Esophagus squamous epithelium (tissue), 5 donors: ENCODE results near the gene LRP5. TPM values are rescaled to one million over a fixed set of nuclear protein-coding genes. Genes with fewer than 3 reads are reported as not detected.
A peak's percentile ranks its signal among the peaks of the same experiment; 100 is the strongest.

ENCODE experiments used
- DNase-seq: peaks from one replicate; lab custom pipeline; 2025; lab: John Stamatoyannopoulos, UW
- H3K27ac ChIP-seq, 4 donors: fragments of 200-600 bp; sonication (generic); one replicate each; pipeline ENCODE4 v1.5.1; 2016 to 2019; ENCODE audit warnings: mild to moderate bottlenecking in 1 of 4
- H3K27me3 ChIP-seq, 4 donors: fragments of 200-600 bp; sonication (generic); 1 replicate in 3 of 4; 2 replicates in 1 of 4; pipeline versions ENCODE4 v1.5.1 to v1.6.0; 2017 to 2021; ENCODE audit warnings: antibody characterized with exemption in 1 of 4
- H3K36me3 ChIP-seq, 3 donors: fragments of 200-600 bp; sonication (generic); one replicate each; pipeline ENCODE4 v1.5.1; 2016 to 2019
- H3K4me1 ChIP-seq, 3 donors: fragments of 200-600 bp; sonication (generic); one replicate each; pipeline ENCODE4 v1.5.1; 2017 to 2019
- H3K4me3 ChIP-seq, 4 donors: fragments of 200-600 bp; sonication (generic); 1 replicate in 3 of 4; 2 replicates in 1 of 4; pipeline ENCODE4 v1.5.1; 2016 to 2019; ENCODE audit warnings: mild to moderate bottlenecking in 2 of 4, moderate library complexity in 1 of 4
- H3K9me3 ChIP-seq, 3 donors: fragments of 200-600 bp; sonication (generic); one replicate each; pipeline ENCODE4 v1.5.1; 2016 to 2019
- CTCF ChIP-seq, 6 experiments: fragments of 450-650 bp in 4 of 6; fragments of 200-600 bp in 2 of 6; sonication (generic) in 2 of 6; IDR thresholded peaks; one replicate each; pipeline ENCODE4 v1.5.1; 2016 to 2019; ENCODE audit warnings: antibody characterized with exemption in 6 of 6, mild to moderate bottlenecking in 4 of 6, moderate library complexity in 4 of 6
- POLR2A ChIP-seq, 4 donors: fragments of 450-650 bp; IDR thresholded peaks; one replicate each; pipeline ENCODE4 v1.6.1; 2017; ENCODE audit warnings: antibody characterized with exemption in 4 of 4, mild to moderate bottlenecking in 4 of 4, moderate library complexity in 3 of 4
- WGBS, 2 donors: methylation state at CpG; one replicate each; pipeline ENCODE4 v1.1.5; 2018; 5-methylcytosine and 5-hydroxymethylcytosine counted together
- intact Hi-C: fragments of 100-400 bp; cut with DNase I; formaldehyde crosslinking; loops from one replicate; pipeline ENCODE4 v1.15.0; 2022
- total RNA-seq, 4 donors: library from RNA; depleted of rRNA; stranded (reverse); fragments of >200 nt; gene quantifications; one replicate each; pipeline ENCODE4 v1.1.0, GENCODE V29; 2016
- donor health status: DM: yes; HTN: yes; CAD: no.

Gene LRP5
- total RNA-seq, 4 donors from 2014 or later: 13.7 to 24.0 (median 20.9) TPM

- Histone ChIP-seq H3K4me1 (peaks cover 40 to 83% (median 65%) of the 10 kb centered on the region in 3 donors), H3K36me3 (no peaks in the 10 kb centered on the region), H3K4me3 (no peak overlapping the region), H3K27ac (peak overlapping the region; percentile 47 to 88 (median 73)), H3K27me3 (no peaks in the 10 kb centered on the region), H3K9me3 (no peaks in the 10 kb centered on the region)
- 29 to 36% methylated on average over 10 of the region's 11 CpGs for WGBS, 2 donors
- TF ChIP-seq POLR2A (IDR thresholded peaks at IDR 0.05): no peak
- no peak for TF ChIP-seq CTCF (IDR thresholded peaks at IDR 0.05)
- DNase-seq: no peak
- intact Hi-C loops: no loop called here
Measured at GRCh38 chr11:68338051-68338780, 25.8 kb downstream of the LRP5 start.

GRCh38 chr11:68340003-68340767 is 27.8 kb downstream of the LRP5 start:
- Histone ChIP-seq H3K27me3 (no peaks in the 10 kb centered on the region), H3K9me3 (no peaks in the 10 kb centered on the region), H3K4me1 (peaks cover 51 to 94% (median 78%) of the 10 kb centered on the region in 3 donors), H3K27ac (peak overlapping the region in 2 of 4 donors; percentile 15 to 88), H3K36me3 (no peaks in the 10 kb centered on the region), H3K4me3 (no peak overlapping the region)
- TF ChIP-seq POLR2A (IDR thresholded peaks at IDR 0.05) (no peak), CTCF (IDR thresholded peaks at IDR 0.05) (no peak)
- DNase-seq: no peak
- intact Hi-C loops: no loop called here
- 71 to 78% methylated on average over 12 to 16 of the region's 16 CpGs for WGBS, 2 donors

- H3K27me3 ChIP-seq: no peaks in the 10 kb centered on the region
- H3K4me3 ChIP-seq: no peak overlapping the region
- 31 to 54% methylated on average over 12 to 13 of the region's 15 CpGs for WGBS, 2 donors
- no peaks in the 10 kb centered on the region for H3K9me3 ChIP-seq
- no peak for DNase-seq
- TF ChIP-seq POLR2A (IDR thresholded peaks at IDR 0.05): no peak
- no peak for TF ChIP-seq CTCF (IDR thresholded peaks at IDR 0.05)
- H3K4me1 ChIP-seq: peaks cover 51 to 88% (median 70%) of the 10 kb centered on the region in 3 donors
- H3K27ac ChIP-seq: peak overlapping the region; percentile 86 to 88 (median 88)
- intact Hi-C loops: no loop called here
- H3K36me3 ChIP-seq: no peaks in the 10 kb centered on the region
Measured at GRCh38 chr11:68340784-68341556, 28.6 kb downstream of the LRP5 start.

GRCh38 chr11:68341557-68342458 is 29.4 kb downstream of the LRP5 start:
- Histone ChIP-seq H3K4me3 (no peak overlapping the region), H3K36me3 (no peaks in the 10 kb centered on the region), H3K27ac (peak overlapping the region; percentile 86 to 88 (median 88)), H3K4me1 (peaks cover 50 to 88% (median 72%) of the 10 kb centered on the region in 3 donors), H3K27me3 (no peaks in the 10 kb centered on the region), H3K9me3 (no peaks in the 10 kb centered on the region)
- TF ChIP-seq CTCF (IDR thresholded peaks at IDR 0.05): no peak
- no peak for TF ChIP-seq POLR2A (IDR thresholded peaks at IDR 0.05)
- 45 to 54% methylated on average over 19 to 20 of the region's 21 CpGs for WGBS, 2 donors
- intact Hi-C loops: no loop called here
- no peak for DNase-seq
